Natural killer cell (primary cell): ENCODE results near the gene OOSP3. TPM values are rescaled to one million over a fixed set of nuclear protein-coding genes. Genes with fewer than 3 reads are reported as not detected.

Source experiments
- ATAC-seq, 3 donors: fragments of 150-1000 bp in 2 of 3; fragments of 200-7000 bp in 1 of 3; cut with Tn5 transposase; 1 replicate in 1 of 3; 2 replicates in 2 of 3; pipeline ENCODE4 v1.10.0; 2021; ENCODE audit warnings: mild to moderate bottlenecking in 2 of 3, moderate library complexity in 2 of 3
- DNase-seq, 2 donors: peaks; one replicate each; pipeline versions ENCODE4 v3.0.0 to v3.0.0-alpha.2; 2013 to 2021; ENCODE audit warnings: mixed read lengths in 1 of 2
- H3K27ac ChIP-seq: one replicate; pipeline ENCODE4 v1.5.1; 2013; ENCODE audit warnings: mild to moderate bottlenecking, low read length
- H3K27me3 ChIP-seq: one replicate; pipeline ENCODE4 v1.6.1; 2013; ENCODE audit warnings: low read length; ENCODE audit not compliant: control insufficient read depth, insufficient read depth
- H3K36me3 ChIP-seq: one replicate; pipeline ENCODE4 v1.6.1; 2013; ENCODE audit warnings: low read length; ENCODE audit not compliant: control insufficient read depth, insufficient read depth
- H3K4me1 ChIP-seq: one replicate; pipeline ENCODE4 v1.6.1; 2013; ENCODE audit warnings: low read length; ENCODE audit not compliant: control insufficient read depth, insufficient read depth
- H3K4me3 ChIP-seq: one replicate; pipeline ENCODE4 v1.5.1; 2013; ENCODE audit warnings: low read length
- H3K9me3 ChIP-seq: one replicate; pipeline ENCODE4 v1.6.1; 2013; ENCODE audit warnings: low read length; ENCODE audit not compliant: control insufficient read depth, insufficient read depth
- H3K27ac Mint-ChIP-seq, 2 donors: one replicate each; pipeline ENCODE4 v1.8.0; 2022; ENCODE audit warnings: mild to moderate bottlenecking in 2 of 2, mixed read lengths in 2 of 2, moderate library complexity in 1 of 2
- H3K27me3 Mint-ChIP-seq, 2 donors: one replicate each; pipeline ENCODE4 v1.8.0; 2022; ENCODE audit warnings: low read depth in 2 of 2, mixed read lengths in 2 of 2
- H3K36me3 Mint-ChIP-seq: one replicate; pipeline ENCODE4 v1.8.0; 2022; ENCODE audit warnings: mixed read lengths
- H3K4me1 Mint-ChIP-seq, 2 donors: one replicate each; pipeline ENCODE4 v1.8.0; 2022; ENCODE audit warnings: mixed read lengths in 2 of 2
- H3K4me3 Mint-ChIP-seq: one replicate; pipeline ENCODE4 v1.8.0; 2022; ENCODE audit warnings: mild to moderate bottlenecking, moderate library complexity, mixed read lengths
- H3K9me3 Mint-ChIP-seq, 2 donors: one replicate each; pipeline ENCODE4 v1.8.0; 2022; ENCODE audit warnings: mixed read lengths in 2 of 2
- WGBS: methylation state at CpG from one replicate; pipeline ENCODE4 v1.1.7; 2013; ENCODE audit warnings: missing lambda C conversion rate; ENCODE audit not compliant: insufficient coverage; 5-methylcytosine and 5-hydroxymethylcytosine counted together
- intact Hi-C: fragments of 100-400 bp; cut with micrococcal nuclease; formaldehyde crosslinking; loops from one replicate; pipeline ENCODE4 v1.14.2; 2022
- total RNA-seq, 4 donors: library from RNA; stranded (reverse); fragments of 120-200 nt in 1 of 4; gene quantifications; one replicate each; pipeline versions ENCODE4 v1.2.3 to v1.2.4, GENCODE V29; 2013 to 2022
- TF ChIP-seq, protein P1 (sequence below): fragments of 200-600 bp; IDR thresholded peaks from one replicate; pipeline ENCODE4 v1.8.0; 2022; ENCODE audit warnings: antibody characterized with exemption

The OOSP3 gene
- total RNA-seq, 3 donors from 2014 or later (not counting 1 experiment from before 2014, with no cell fraction given), result not detected

DNA sequence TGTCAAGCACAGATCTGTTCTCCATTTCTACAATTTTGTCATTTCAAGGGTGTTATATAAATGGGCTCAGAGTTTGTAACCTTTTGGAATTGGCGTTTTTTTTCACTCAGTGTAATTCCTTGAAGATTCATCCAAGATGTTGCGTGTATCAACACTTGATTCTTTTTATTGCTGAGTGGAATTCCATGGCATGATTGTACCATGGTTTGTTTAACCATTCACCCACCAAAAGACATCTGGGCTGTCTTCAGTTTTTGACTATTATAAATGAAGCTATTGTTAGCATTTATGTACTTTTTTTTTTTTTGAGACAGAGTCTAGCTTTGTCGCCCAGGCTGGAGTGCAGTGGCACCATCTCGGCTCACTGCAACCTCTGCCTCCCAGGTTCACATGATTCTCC, 62.5 kb downstream of the OOSP3 start:
- peaks cover 2% of the 10 kb centered on the region in 2 donors for H3K9me3 Mint-ChIP-seq
- TF ChIP-seq, protein P1, sequence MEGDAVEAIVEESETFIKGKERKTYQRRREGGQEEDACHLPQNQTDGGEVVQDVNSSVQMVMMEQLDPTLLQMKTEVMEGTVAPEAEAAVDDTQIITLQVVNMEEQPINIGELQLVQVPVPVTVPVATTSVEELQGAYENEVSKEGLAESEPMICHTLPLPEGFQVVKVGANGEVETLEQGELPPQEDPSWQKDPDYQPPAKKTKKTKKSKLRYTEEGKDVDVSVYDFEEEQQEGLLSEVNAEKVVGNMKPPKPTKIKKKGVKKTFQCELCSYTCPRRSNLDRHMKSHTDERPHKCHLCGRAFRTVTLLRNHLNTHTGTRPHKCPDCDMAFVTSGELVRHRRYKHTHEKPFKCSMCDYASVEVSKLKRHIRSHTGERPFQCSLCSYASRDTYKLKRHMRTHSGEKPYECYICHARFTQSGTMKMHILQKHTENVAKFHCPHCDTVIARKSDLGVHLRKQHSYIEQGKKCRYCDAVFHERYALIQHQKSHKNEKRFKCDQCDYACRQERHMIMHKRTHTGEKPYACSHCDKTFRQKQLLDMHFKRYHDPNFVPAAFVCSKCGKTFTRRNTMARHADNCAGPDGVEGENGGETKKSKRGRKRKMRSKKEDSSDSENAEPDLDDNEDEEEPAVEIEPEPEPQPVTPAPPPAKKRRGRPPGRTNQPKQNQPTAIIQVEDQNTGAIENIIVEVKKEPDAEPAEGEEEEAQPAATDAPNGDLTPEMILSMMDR, result no peak
- Histone ChIP-seq H3K27me3 (no peaks in the 10 kb centered on the region), H3K9me3 (no peaks in the 10 kb centered on the region), H3K4me3 (no peak overlapping the region), H3K27ac (no peak overlapping the region), H3K4me1 (no peaks in the 10 kb centered on the region), H3K36me3 (no peaks in the 10 kb centered on the region)
- H3K27me3 Mint-ChIP-seq, result peaks cover 0 to 12% of the 10 kb centered on the region in 2 donors
- DNase-seq, result no peak
- ATAC-seq, result no peak
- H3K4me3 Mint-ChIP-seq, result no peak overlapping the region
- H3K4me1 Mint-ChIP-seq, result peaks cover 0 to 10% of the 10 kb centered on the region in 2 donors
- no peaks in the 10 kb centered on the region for H3K36me3 Mint-ChIP-seq
- intact Hi-C loops, result no loop called here
- no peak overlapping the region for H3K27ac Mint-ChIP-seq
- WGBS, result 88% methylated on average over 3 of the region's 4 CpGs

DNA sequence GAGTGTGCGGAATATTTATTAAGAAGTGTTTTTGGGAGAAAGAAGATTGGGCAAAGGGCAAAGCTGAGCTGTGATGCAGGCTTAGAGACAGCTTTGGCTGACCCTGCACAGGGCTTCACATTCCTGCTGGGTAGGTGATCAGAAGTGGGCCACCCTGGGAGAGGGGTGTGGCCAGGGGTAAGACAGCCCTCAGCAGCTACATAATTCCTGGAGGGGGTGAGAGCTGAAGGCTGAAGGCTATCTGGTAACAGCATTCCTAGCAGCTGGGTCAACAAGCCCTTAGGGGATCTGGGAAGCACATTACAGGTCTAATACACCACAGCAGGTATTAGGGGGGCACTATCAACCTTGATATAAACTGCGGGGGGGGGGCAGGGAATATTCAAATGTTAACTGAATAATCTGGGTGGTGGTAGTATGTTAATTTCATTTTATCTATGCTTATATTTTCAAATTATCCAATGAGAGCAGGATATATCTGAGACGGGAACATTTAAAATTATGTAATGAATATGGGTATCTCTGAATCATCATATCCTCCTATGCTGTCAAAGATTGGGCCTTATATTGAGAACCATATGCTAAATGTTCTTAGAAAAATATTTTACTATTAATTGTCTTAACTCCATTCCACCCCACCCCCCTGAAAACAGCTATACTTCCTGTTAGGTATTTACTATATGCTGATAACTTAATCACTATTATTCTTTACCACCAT, 65.6 kb downstream of the OOSP3 start:
- no peaks in the 10 kb centered on the region for H3K4me1 ChIP-seq
- no peak overlapping the region for H3K27ac Mint-ChIP-seq
- H3K4me1 Mint-ChIP-seq, result peaks cover 0 to 6% of the 10 kb centered on the region in 2 donors
- TF ChIP-seq, protein P1, result no peak
- H3K27ac ChIP-seq, result no peak overlapping the region
- H3K36me3 Mint-ChIP-seq, result no peaks in the 10 kb centered on the region
- H3K4me3 ChIP-seq, result no peak overlapping the region
- peaks cover 0 to 14% of the 10 kb centered on the region in 2 donors for H3K27me3 Mint-ChIP-seq
- no peaks in the 10 kb centered on the region for H3K27me3 ChIP-seq
- DNase-seq, result no peak
- intact Hi-C loops, result no loop called here
- 97% methylated on average over 1 of the region's 3 CpGs for WGBS
- H3K36me3 ChIP-seq, result no peaks in the 10 kb centered on the region
- ATAC-seq, result no peak
- H3K4me3 Mint-ChIP-seq, result no peak overlapping the region
- no peaks in the 10 kb centered on the region for H3K9me3 ChIP-seq
- peaks cover 2% of the 10 kb centered on the region in 2 donors for H3K9me3 Mint-ChIP-seq

DNA sequence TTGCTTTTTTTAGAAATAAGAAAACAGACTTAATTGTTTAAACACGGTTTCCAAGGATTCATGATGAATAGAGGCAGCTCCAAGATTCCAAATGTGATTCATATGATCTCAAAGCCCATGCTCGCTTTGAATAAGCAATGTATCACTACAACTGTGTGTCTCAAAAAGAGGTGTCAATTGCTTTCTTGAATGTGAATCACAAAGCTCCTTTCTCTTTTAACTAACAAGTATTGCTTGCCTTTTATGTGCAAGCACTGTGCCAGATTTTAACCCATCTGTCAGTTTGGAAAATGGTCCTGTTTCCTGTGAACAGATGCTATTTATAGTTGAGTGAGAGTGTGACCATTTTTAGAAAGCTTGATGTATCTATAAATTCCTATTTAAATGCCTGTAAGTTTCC, 66.1 kb downstream of the OOSP3 start:
- H3K27me3 Mint-ChIP-seq, result peaks cover 0 to 11% of the 10 kb centered on the region in 2 donors
- WGBS, result 72% methylated on average over 2 of the region's 2 CpGs
- DNase-seq (no peak), ATAC-seq (no peak)
- Histone ChIP-seq H3K4me3 (no peak overlapping the region), H3K9me3 (no peaks in the 10 kb centered on the region), H3K4me1 (no peaks in the 10 kb centered on the region), H3K27me3 (no peaks in the 10 kb centered on the region), H3K36me3 (no peaks in the 10 kb centered on the region), H3K27ac (no peak overlapping the region)
- TF ChIP-seq, protein P1, result no peak
- no peaks in the 10 kb centered on the region for H3K36me3 Mint-ChIP-seq
- intact Hi-C loops, result no loop called here
- no peak overlapping the region for H3K27ac Mint-ChIP-seq
- H3K9me3 Mint-ChIP-seq, result no peaks in the 10 kb centered on the region
- H3K4me1 Mint-ChIP-seq, result peaks cover 0 to 6% of the 10 kb centered on the region in 2 donors
- no peak overlapping the region for H3K4me3 Mint-ChIP-seq

Other genes starting within 250 kb of the OOSP3 start
- gene PATL1, start 209.7 kb upstream of the OOSP3 start, total RNA-seq, result 10 to 100 TPM; 56.8 to 69.4 (median 58.1) TPM
- not detected for gene OR10V1, start 164.9 kb upstream of the OOSP3 start, total RNA-seq
- 10 to 100 TPM in 2 of 3 donors, 1 to 10 TPM in 1; 6.8 to 19.1 (median 17.0) TPM for gene STX3, start 123.4 kb upstream of the OOSP3 start, total RNA-seq
- gene MRPL16, start 68.0 kb upstream of the OOSP3 start, total RNA-seq, result 10 to 100 TPM; 34.9 to 38.0 (median 37.5) TPM
- gene CBLIF, start 33.3 kb upstream of the OOSP3 start, total RNA-seq, result not detected
- gene TCN1, start 12.3 kb upstream of the OOSP3 start, total RNA-seq, result 10 to 100 TPM in 1 of 3 donors, under 1 TPM in 1, not detected in 1; 0.50 to 30.8 TPM
- gene OOSP1, start 59.6 kb downstream of the OOSP3 start, total RNA-seq, result under 1 TPM in 1 of 3 donors, not detected in 2; 0.48 TPM
- gene OOSP4A, start 85.3 kb downstream of the OOSP3 start, total RNA-seq, result not detected
- not detected for gene OOSP4B, start 138.4 kb downstream of the OOSP3 start, total RNA-seq
- gene OOSP2, start 161.6 kb downstream of the OOSP3 start, total RNA-seq, result not detected
- gene MS4A3, start 177.9 kb downstream of the OOSP3 start, total RNA-seq, result 10 to 100 TPM in 1 of 3 donors, 1 to 10 TPM in 1, not detected in 1; 1.4 to 62.9 TPM
- 10 to 100 TPM in 1 of 3 donors, 1 to 10 TPM in 1, not detected in 1; 4.1 to 40.3 TPM for gene MS4A2, start 209.9 kb downstream of the OOSP3 start, total RNA-seq